HG02970 (cell line): ENCODE data around the gene OR4F29.
"Not testable (repeated sequence)": the region's sequence is repeated elsewhere in the genome, so short reads cannot be mapped to it uniquely, and the experiment has no call there.

Experiments
- ATAC-seq: cut with Tn5 transposase; IDR thresholded peaks from one replicate; pipeline ENCODE4 v1.9.1; 2021; ENCODE audit warnings: mild to moderate bottlenecking, moderate library complexity, moderate number of reproducible peaks; ENCODE audit not compliant: unreplicated experiment, low FRiP score

The OR4F29 gene

GRCh38 chr1:451578-451977 is at the start of gene OR4F29:
Gene OR4F29 (minus strand): TSS chr1:451678. CDS start chr1:451678, 0 bp downstream.
- not testable (repeated sequence) for ATAC-seq
